Activated CD8-positive, alpha-beta memory T cell treated with anti-CD3 and anti-CD28 coated beads for 48 hours (primary cell): ENCODE measurements around the gene CNTN4.
"Not testable (repeated sequence)": the region's sequence is repeated elsewhere in the genome, so short reads cannot be mapped to it uniquely, and the experiment has no call there.

Experiments used
- DNase-seq, 3 experiments: peaks; one replicate each; pipeline ENCODE4 v3.0.0-alpha.2; 2020; ENCODE audit warnings: low read depth in 2 of 3, low spot score in 2 of 3

The CNTN4 gene

DNA sequence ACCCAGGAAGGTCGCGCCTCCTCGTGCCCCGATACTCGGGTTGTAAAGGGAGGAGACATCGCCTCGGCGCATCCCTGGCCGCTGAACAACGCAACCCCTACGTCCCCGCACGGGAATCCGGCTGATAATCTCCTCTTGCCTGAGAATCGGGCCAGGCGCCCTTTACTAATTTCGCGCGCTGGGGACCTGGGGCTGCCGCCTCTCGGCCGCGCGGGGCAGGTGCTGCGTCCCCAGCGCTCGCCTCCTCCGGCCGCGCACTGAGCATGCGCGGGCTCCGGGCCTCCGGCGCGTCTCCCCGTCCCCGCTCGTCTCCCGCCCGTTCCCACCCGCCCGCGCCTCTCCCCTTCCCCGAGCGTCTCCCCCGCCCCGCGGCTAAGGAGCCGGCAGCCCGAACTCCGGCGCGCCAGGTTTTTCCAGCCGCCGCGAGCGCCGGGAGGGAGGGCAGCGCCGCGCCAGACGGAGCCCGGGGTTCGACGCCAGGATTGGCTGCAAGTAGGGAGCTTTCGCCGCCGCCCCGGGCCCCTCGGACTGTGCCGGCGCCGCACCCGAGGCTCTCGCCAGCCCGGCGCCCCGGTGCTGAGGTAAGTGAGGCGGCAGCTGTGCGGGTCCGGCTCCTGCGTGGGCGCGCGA lies at the start of gene CNTN4:
Gene CNTN4 (plus strand): TSS at position 469 of the 630 bp plus-strand sequence.
- no peak for DNase-seq

GRCh38 chr3:2061360-2061759 lies 37.3 kb upstream of the CNTN4 start:
- no peak for DNase-seq

- DNase-seq = no peak
These were observed 27.1 kb upstream of the CNTN4 start for GRCh38 chr3:2071531-2071930.

DNA sequence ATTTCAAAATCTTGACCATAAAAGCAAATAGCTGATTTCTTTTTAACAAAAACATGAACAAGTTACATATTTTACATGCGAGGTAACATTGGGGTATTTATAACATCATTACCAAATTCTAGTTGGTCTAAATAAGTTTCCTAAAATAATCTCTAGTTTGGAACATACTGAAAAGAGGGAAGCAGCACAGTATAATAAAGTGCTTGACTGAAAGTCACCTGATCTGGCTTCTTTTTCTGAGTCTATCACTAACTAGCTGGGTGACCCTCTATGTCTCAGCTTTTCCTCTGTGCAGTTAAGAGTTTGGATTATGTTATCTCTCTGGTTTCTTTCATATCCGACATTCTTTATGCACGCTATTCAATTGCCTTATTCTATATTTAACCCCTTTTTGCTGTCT lies 19.8 kb upstream of the CNTN4 start:
- no peak for DNase-seq

DNA sequence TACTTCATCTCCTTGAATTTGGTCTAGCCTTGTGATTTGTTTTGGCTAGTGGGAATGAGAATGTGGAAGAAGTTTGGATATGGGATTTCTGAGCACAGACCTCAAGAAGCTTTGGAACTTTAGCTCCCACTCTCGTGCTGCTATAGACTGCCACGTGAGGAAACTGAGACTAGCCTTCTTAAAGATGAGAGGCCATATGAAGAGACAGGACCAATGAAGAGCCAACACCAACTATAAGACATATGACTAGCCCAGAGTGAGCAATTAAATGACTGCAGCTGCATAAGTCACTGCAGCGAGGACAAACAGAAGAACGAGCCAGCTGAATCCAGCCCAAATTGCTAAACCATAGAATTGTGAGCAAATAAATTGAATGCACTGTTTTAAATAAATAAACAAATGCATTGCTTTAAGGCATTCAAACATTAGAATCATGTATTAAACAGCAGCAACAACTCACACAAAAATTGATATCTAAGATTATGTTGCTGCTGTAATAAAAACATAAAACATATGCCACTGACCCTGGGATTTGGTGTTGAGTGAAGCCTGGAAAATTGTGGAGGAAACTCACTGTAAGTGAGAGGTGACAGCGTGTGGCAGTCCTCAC lies 15.7 kb upstream of the CNTN4 start:
- no peak for DNase-seq

DNA sequence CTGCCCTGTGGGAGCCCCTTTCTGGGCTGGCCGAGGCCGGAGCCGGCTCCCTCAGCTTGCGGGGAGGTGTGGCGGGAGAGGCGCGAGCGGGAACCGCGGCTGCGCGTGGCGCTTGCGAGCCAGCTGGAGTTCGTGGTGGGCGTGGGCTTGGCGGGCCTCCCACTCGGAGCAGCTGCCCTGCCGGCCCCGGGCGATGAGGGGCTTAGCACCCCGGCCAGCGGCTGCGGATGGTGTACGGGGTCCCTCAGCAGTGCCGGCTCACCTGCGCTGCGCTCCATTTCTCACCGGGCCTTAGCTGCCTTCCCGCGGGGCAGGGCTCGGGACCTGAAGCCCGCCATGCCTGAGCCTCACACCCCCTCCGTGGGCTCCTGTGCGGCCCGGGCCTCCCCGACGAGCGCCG lies 15.1 kb upstream of the CNTN4 start:
- DNase-seq = not testable (repeated sequence)

DNA sequence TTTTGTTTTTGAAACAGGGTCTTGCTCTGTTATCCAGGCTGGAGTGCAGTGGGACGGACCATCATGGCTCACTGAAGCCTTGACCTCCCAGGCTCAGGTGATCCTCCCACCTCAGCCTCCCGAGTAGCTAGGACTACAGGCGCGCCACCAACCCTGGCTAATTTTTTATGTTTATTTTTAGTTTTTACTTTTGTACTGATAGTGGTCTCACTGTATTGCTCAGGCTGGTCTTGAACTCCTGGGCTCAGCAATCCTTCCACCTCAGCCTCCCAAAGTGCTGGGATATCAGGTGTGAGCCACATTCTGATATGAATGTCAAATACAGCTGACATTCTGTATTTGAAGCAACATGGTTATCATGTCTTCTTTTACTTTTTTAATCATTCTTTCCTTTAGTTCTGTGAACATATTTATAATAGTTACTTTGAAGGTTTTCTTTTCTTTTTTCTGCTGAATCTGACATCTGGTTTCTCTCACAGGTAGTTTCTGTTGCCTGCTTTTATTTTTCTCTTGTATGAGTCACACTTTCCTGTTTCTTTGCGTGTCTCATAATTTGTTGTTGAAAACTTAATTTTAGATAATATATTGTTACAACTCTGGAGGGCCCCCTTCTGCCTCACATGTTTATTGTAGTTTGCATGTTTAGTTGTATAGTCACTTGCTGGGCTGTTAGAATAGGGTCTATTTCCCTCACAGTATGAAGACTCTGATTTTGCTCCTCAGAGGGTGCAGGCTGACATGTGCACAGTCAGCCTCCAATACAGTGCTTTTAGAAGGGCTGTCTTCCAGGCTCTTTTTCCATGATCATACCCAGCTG lies 8.4 kb upstream of the CNTN4 start:
- no peak for DNase-seq

DNA sequence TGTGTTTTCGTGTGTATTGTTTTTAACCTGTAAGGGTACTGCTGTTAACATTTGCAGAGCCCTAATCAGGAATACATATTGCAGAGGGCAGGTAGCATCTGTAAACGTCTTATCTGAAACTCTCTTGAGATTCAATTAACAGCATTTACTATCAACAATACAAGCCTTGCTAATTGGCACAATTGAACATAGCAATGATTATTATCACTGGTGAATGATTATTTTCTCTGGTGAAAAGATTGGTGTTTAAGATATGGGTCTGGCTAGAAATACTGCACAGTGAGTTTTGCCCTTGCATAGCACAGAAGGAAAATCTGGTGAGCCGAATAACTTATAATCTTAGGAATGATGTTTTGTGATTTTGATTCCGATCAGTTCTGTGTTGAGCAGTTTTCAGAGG lies 5.9 kb upstream of the CNTN4 start:
- DNase-seq = no peak

DNA sequence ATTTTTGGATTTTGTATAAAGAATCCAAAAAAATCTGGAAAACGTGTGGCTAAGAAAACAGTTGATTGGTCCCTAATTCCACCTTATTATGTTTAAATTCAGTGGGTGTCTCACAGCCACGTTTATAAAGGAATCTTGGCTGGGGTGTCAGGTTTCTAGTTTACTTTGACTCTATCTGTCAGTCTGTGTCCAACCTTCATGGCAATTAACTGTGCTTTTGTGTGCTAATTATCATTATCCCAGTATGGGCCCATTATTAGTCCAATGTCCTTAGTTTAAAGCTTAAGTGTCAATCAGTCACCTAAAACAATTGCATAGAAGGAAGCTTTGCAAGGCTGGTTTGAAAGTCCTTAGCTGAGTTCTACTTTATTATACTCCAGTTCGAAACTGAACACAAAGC lies 3.7 kb upstream of the CNTN4 start:
- DNase-seq = no peak

DNA sequence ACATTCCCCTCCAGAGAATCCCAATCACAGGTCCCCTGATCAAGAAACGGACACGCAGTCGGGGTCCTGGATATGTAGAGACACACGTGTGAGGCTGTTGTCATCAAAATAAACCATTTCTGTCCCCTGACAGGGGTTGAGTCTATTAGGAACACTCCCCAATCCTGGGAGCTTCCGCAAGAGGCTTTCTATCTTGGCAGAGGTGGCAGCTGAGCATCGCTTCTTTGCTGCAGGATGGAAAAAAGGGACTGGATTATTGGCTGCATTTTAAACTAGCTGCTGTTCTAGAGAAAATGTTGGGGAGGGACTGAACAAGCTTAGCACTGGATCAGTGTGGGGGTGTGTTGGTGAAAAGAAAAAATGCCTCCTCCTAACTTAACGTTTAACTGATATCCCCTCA lies 2.5 kb upstream of the CNTN4 start:
- DNase-seq = no peak

DNA sequence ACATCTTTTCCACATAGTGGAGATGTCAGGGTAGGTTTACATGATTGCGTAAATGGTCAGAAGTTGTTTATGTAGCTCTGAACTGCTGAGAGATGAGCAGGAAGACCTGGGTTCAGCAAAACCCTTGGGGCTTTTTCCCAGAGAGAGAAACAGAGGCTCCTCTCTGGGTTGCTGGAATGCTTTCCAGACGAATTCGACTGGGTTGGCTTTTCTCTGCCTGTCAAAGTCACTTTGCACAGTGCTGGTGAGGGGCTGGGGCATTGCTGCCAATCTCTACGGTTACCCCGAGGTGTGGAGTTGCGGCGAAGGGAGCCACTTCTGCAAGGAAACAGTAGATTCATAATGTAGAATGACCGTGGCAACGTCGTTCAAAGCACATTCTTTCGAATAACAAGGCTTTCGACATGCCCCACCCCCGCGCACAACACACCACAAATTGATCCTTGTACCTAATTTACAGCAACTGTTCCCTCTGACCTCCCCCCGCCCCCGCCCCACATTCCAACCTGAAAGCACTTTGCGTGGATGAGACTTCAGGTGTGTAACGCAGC lies 950 bp upstream of the CNTN4 start:
- no peak for DNase-seq

DNA sequence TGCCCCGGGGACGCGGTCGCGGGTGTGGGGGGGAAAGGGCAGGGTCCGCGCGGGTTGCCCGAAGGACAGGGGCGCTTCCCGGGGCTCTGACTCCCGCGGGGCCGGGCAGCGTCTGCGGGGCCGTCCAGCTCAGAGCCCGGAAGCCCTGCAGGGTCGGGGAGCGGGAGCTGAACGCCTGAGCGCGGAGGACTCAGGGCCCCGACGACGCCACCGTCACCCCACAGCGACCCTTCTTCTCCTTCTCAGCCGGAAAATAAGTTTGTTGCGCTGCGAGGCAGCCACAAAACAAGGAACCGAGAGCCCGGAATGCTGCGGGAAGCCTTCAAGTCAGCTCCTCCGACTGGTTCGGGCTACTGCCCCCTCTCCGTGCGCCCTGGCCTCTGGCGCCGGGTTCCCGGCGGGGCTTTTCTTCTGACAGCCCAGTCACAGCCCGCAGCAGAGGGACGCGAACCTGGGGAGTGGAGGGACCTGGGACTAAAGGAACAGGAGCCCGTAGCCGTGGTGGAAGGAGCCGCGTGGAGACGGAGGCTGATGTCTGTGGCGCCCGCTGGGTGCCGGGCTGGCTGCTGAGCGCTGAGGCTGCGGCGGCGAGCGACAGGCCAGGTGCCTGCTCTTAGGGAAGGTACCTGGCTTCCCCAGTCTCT lies 484 bp downstream of the CNTN4 start:
- no peak for DNase-seq

DNA sequence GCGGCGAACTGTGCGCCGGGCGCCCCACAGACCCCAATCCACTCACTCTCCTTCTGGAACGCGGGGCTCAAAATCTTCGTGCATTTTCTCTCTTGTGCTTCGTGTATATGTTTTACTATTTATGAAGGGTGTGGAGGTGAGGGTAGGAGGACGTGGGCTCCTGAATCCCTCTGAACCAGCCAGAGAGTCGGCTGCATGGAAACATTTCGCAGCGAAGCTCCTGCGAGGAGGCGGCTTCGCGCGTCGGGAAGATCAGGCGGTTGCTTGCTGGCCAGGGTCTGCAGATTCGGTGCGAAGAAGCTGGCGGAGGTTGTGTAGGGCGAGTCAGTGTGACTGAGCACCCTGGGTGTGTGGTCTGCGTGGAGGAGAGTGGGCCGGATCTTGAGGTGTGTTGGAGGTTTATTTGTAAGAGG lies 1.1 kb downstream of the CNTN4 start:
- DNase-seq = no peak

- DNase-seq = no peak
These were observed 7.8 kb downstream of the CNTN4 start for GRCh38 chr3:2106438-2106837.

DNA sequence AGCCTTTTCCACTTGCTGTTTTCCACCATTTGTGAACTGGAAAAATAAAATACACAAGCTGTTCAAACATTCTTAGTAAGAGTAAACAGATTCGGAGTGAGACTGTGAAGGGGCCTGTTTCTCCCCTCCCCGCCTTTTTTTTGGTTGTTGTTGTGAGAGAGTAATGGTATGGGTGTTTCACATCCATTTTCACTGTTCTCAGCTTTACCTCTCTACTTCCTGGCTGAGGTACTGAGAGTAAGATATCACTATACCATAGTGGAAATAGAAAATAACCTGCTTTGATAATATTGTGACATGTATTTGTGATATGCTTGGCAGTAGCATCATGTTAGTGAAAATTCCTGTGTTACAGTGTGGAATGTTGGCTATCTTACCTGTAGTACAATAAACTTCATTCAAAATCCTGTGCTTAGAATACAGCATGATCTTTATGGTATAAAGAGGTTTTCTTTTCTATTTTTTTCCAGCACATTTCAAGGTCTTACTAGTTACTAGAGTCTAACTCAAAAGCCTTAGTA lies 12.0 kb downstream of the CNTN4 start:
- DNase-seq = no peak

DNA sequence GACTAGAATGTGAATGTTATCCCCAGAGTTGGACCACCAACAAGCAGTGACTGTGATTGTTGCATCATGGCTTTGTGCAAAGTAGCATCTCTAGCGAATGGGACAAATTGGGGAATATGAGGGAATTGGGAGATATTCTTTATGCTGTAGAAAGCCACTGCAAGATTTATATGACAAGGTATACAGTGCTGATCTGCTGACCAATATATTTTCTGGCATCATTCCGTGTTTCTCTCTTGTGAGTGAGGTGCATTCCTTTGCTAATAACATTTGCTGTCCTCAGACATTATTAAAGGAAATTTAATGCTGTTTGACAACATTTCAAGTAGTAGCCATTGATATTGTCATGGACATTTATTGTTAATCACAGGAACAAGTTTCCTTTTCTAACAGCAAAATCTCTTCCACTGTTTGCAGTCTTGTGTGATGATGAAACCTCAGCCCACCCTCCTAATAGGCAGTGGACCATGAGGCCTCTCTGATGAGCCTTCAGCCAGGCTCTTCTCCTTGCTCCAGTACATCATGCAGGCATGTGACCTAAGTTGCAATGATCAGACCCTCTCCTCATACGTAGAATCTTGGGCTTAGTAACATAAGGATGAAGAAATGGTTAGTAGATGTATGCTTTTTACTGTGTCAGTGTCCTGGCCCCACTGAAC lies 16.1 kb downstream of the CNTN4 start:
- no peak for DNase-seq

DNA sequence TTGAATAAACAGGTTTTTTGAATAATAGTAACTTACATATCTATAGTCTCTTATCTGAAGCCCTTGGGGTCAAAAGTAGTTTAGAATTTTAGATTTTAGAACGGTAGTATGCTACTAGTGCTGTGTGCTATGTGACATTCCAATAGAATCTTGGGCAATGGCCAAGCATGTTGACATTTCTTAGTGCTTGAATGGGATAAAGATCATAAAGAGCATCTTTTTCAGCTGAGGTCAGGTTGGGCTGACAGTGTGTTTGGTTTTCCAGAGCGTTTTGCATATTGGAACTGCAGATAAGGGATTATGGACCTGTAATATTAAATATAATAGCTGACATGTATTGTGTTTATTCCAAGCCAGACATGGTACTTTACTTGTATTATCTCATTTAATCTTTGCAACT lies 32.1 kb downstream of the CNTN4 start:
- DNase-seq = no peak

DNA sequence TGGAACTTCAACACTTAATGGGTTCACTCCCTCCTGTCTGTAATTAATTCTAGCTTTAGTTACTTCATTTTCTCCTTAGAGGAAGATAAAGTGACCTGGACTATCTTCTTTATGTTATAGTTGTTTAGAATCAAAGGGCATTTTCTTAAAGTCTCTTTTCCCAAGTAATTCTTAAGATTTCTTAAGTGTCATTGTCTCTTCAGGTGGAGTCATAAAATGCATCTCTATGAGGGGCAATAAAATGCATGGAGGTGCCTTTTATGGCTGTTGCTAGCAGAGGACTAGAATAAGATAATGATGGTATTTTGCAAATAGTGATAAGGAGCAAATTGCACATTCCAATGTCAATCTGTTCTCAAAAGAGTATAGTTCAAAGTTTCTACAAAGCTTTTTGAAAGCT lies 34.5 kb downstream of the CNTN4 start:
- DNase-seq = no peak

GRCh38 chr3:2137651-2138050 lies 39.0 kb downstream of the CNTN4 start:
- no peak for DNase-seq

DNA sequence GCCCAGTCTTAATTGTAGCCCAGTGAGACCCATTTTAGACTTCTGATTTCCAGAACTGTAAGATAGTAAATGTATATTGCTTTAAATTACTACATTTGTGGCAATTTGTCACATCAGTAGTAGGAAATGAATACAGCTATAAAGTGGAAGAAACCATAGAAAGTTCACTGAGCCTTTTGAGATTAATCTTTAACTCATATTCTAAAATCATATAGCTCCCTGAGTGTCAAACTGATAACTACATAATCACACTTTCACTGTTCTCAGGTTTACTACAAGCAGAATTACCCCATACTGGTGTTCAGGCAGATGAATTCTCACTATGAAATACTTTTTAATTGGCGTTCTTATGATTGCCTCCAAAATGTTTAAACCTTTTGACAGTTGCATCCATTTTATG lies 42.8 kb downstream of the CNTN4 start:
- DNase-seq = no peak
